Measurements from ENCODE around the gene GLI2.

Gene GLI2

DNA sequence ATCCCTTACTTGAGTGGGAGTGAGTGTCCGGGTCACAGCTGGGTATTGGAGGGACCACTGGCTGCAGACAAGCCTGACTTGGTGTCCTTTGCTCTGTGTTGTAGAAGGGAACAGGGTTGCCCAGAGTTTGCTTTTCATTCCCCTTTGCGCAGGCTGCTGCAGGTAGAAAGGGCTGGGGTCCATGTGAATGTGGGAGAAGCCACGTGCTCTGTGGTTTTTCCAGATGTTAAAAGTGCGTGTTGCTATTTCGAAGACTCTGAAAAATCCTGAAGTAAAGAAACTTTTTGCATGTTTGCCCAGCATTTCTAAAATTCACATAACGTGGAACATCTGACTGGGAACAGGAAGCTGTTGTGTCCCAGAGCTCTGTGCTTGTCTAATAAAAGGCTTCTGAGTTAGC is 28.8 kb downstream of the GLI2 start:
- Histone ChIP-seq H3K27me3 (ENCODE audit: insufficient read depth, low read length, poor library complexity, severe bottlenecking) (no peaks in the 10 kb centered on the region), H3K9me2 (replicated peaks; ENCODE audit: low read depth, low read length) (no peaks in the 10 kb centered on the region), H3K9me3 (ENCODE audit: insufficient read depth, low read depth, low read length) (no peaks in the 10 kb centered on the region), H2AFZ (ENCODE audit: low read length) (no peak overlapping the region), H4K20me1 (ENCODE audit: insufficient read depth, low read length, poor library complexity, severe bottlenecking) (no peaks in the 10 kb centered on the region), H3K9ac (ENCODE audit: low read depth, low read length, poor library complexity, severe bottlenecking) (no peak overlapping the region), H3K4me1 (ENCODE audit: insufficient read depth, low read length, poor library complexity, severe bottlenecking) (no peaks in the 10 kb centered on the region), H3K79me2 (ENCODE audit: insufficient read depth, low read length) (no peaks in the 10 kb centered on the region), H3K4me3 (ENCODE audit: low read length, poor library complexity, severe bottlenecking) (no peak overlapping the region), H3F3A (ENCODE audit: low read depth) (no peaks in the 10 kb centered on the region), H3K36me3 (ENCODE audit: insufficient read depth, low read length) (no peaks in the 10 kb centered on the region), H3K4me2 (ENCODE audit: low read depth, low read length, poor library complexity, severe bottlenecking) (no peak overlapping the region)
- TF ChIP-seq CTCF (conservative IDR thresholded peaks at IDR 0.05; ENCODE audit: low read length) (no peak), EZH2phosphoT487 (IDR thresholded peaks at IDR 0.05; ENCODE audit: borderline replicate concordance) (no peak)

GRCh38 chr2:120764991-120765677 is 29.5 kb downstream of the GLI2 start:
- H2AFZ ChIP-seq (ENCODE audit: low read length), result no peak overlapping the region
- H3K36me3 ChIP-seq (ENCODE audit: insufficient read depth, low read length), result no peaks in the 10 kb centered on the region
- H3K79me2 ChIP-seq (ENCODE audit: insufficient read depth, low read length), result no peaks in the 10 kb centered on the region
- no peaks in the 10 kb centered on the region for H3K27me3 ChIP-seq (ENCODE audit: insufficient read depth, low read length, poor library complexity, severe bottlenecking)
- no peak for TF ChIP-seq EZH2phosphoT487 (IDR thresholded peaks at IDR 0.05; ENCODE audit: borderline replicate concordance)
- no peaks in the 10 kb centered on the region for H4K20me1 ChIP-seq (ENCODE audit: insufficient read depth, low read length, poor library complexity, severe bottlenecking)
- no peak overlapping the region for H3K4me3 ChIP-seq (ENCODE audit: low read length, poor library complexity, severe bottlenecking)
- no peaks in the 10 kb centered on the region for H3K4me1 ChIP-seq (ENCODE audit: insufficient read depth, low read length, poor library complexity, severe bottlenecking)
- H3K9me2 ChIP-seq (replicated peaks; ENCODE audit: low read depth, low read length), result no peaks in the 10 kb centered on the region
- no peaks in the 10 kb centered on the region for H3K9me3 ChIP-seq (ENCODE audit: insufficient read depth, low read depth, low read length)
- H3K9ac ChIP-seq (ENCODE audit: low read depth, low read length, poor library complexity, severe bottlenecking), result no peak overlapping the region
- no peak overlapping the region for H3K4me2 ChIP-seq (ENCODE audit: low read depth, low read length, poor library complexity, severe bottlenecking)
- H3F3A ChIP-seq (ENCODE audit: low read depth), result no peaks in the 10 kb centered on the region

GRCh38 chr2:120765678-120766469 is 30.2 kb downstream of the GLI2 start:
- no peaks in the 10 kb centered on the region for H3K27me3 ChIP-seq (ENCODE audit: insufficient read depth, low read length, poor library complexity, severe bottlenecking)
- no peaks in the 10 kb centered on the region for H3K4me1 ChIP-seq (ENCODE audit: insufficient read depth, low read length, poor library complexity, severe bottlenecking)
- H3K4me3 ChIP-seq (ENCODE audit: low read length, poor library complexity, severe bottlenecking), result no peak overlapping the region
- H3K79me2 ChIP-seq (ENCODE audit: insufficient read depth, low read length), result no peaks in the 10 kb centered on the region
- H3F3A ChIP-seq (ENCODE audit: low read depth), result no peaks in the 10 kb centered on the region
- no peaks in the 10 kb centered on the region for H4K20me1 ChIP-seq (ENCODE audit: insufficient read depth, low read length, poor library complexity, severe bottlenecking)
- H3K9me3 ChIP-seq (ENCODE audit: insufficient read depth, low read depth, low read length), result no peaks in the 10 kb centered on the region
- H3K9me2 ChIP-seq (replicated peaks; ENCODE audit: low read depth, low read length), result no peaks in the 10 kb centered on the region
- H3K36me3 ChIP-seq (ENCODE audit: insufficient read depth, low read length), result no peaks in the 10 kb centered on the region
- no peak overlapping the region for H3K9ac ChIP-seq (ENCODE audit: low read depth, low read length, poor library complexity, severe bottlenecking)
- no peak overlapping the region for H2AFZ ChIP-seq (ENCODE audit: low read length)
- H3K4me2 ChIP-seq (ENCODE audit: low read depth, low read length, poor library complexity, severe bottlenecking), result no peak overlapping the region
- TF ChIP-seq CTCF (conservative IDR thresholded peaks at IDR 0.05; ENCODE audit: low read length), result no peak

Measured in Loucy (cell line).